ENCODE measurements around the gene ADAMTS19. TPM values are rescaled to one million over a fixed set of nuclear protein-coding genes. Genes with fewer than 3 reads are reported as not detected.

The ADAMTS19 gene
- total RNA-seq, 4 donors from 2014 or later = 0.42 to 12.0 (median 2.7) TPM; not detected in 1

DNA sequence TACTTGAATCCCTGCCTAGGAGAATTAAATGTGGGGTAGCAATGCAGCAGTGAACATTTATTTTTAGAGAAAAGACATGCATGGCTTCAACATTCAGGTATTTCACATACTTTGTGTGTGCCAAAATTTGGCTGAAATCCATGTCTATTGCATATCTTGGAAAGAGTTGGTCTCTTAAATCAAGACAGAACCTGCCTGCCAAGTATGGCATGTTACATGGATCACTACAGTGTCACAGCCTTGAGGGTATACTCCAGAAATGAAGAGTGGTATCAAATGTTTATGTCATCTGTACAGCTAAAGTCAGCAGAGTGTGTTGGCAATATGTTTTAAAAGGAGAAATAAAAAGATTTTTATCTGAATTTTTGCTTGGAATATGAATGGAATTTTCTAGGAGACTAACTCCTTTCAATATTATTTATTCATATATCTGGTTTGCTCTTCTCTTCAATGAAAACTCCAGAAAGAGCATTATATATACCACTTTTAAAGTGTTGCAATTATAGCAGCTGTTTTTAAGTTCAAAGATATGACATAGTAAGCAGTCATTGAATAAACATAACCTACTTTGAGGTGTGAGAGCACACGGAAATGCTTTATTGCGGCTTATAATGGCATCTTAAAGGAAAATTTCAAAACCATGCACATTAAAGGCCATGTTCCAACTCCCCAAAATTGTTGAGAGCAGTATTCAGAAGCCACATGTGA lies 192.4 kb downstream of the ADAMTS19 start:
- DNase-seq (ENCODE audit: low spot score in 2 of 2) = no peak
- H3K4me3 ChIP-seq = no peak overlapping the region
- H3K36me3 ChIP-seq = no peaks in the 10 kb centered on the region
- no peaks in the 10 kb centered on the region for H3K4me1 ChIP-seq
- H3K9me3 ChIP-seq = no peaks in the 10 kb centered on the region
- TF ChIP-seq, protein P1, sequence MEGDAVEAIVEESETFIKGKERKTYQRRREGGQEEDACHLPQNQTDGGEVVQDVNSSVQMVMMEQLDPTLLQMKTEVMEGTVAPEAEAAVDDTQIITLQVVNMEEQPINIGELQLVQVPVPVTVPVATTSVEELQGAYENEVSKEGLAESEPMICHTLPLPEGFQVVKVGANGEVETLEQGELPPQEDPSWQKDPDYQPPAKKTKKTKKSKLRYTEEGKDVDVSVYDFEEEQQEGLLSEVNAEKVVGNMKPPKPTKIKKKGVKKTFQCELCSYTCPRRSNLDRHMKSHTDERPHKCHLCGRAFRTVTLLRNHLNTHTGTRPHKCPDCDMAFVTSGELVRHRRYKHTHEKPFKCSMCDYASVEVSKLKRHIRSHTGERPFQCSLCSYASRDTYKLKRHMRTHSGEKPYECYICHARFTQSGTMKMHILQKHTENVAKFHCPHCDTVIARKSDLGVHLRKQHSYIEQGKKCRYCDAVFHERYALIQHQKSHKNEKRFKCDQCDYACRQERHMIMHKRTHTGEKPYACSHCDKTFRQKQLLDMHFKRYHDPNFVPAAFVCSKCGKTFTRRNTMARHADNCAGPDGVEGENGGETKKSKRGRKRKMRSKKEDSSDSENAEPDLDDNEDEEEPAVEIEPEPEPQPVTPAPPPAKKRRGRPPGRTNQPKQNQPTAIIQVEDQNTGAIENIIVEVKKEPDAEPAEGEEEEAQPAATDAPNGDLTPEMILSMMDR (IDR thresholded peaks at IDR 0.05) = no peak
- TF ChIP-seq EP300 (IDR thresholded peaks at IDR 0.05) (no peak), POLR2A (IDR thresholded peaks at IDR 0.05) (no peak)
- no peak overlapping the region for H3K27ac ChIP-seq
- WGBS, 2 donors = 72 to 77% methylated on average over 2 of the region's 2 CpGs
- H3K27me3 ChIP-seq = no peaks in the 10 kb centered on the region

DNA sequence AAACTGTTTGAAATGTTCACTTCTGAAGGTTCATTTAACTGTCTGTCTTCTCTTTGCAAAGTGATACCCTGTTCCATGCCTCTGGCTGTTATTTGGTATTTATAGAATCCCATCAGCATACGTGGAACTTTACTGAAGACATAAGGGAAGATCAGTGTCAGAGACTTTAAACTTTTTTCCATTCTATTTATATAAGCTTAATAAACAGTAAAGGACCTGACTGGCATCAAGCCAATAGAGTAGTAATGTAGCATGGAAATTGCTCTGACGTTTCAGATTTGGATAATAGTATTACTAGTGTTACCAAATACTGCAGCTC lies 192.9 kb downstream of the ADAMTS19 start:
- WGBS, 2 donors = 17 to 18% methylated on average over 2 of the region's 2 CpGs

DNA sequence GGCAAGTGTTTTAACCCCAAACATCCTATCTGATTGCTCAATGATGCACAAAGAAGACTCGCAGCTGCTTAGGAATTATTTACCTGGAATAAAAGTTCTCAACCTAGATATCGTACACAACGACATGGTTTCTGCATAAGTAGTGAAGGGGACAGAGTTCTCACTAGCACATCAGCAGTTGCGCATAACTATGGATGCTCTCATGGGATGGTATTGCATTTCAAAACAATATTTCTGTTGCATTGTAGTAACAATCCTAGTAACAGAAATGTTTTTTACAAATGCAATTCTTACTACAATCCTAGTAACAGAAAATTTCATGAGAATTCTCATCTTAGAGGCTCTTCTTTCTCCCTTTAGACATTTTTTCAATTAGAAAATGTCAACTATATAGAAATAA lies 193.3 kb downstream of the ADAMTS19 start:
- TF ChIP-seq, protein P1 (IDR thresholded peaks at IDR 0.05) = no peak
- no peak for TF ChIP-seq POLR2A (IDR thresholded peaks at IDR 0.05)
- no peak for TF ChIP-seq EP300 (IDR thresholded peaks at IDR 0.05)
- 91 to 95% methylated on average over 4 of the region's 4 CpGs for WGBS, 2 donors

More for the DNA sequence above, 192.9 kb downstream of the ADAMTS19 start:
- Histone ChIP-seq H3K4me1 (no peaks in the 10 kb centered on the region), H3K36me3 (no peaks in the 10 kb centered on the region), H3K27ac (no peak overlapping the region), H3K4me3 (no peak overlapping the region), H3K9me3 (no peaks in the 10 kb centered on the region), H3K27me3 (no peaks in the 10 kb centered on the region)
- DNase-seq (ENCODE audit: low spot score in 2 of 2) = no peak
- TF ChIP-seq, protein P1 (IDR thresholded peaks at IDR 0.05) = no peak
- TF ChIP-seq EP300 (IDR thresholded peaks at IDR 0.05) = no peak
- TF ChIP-seq POLR2A (IDR thresholded peaks at IDR 0.05) = no peak

DNA sequence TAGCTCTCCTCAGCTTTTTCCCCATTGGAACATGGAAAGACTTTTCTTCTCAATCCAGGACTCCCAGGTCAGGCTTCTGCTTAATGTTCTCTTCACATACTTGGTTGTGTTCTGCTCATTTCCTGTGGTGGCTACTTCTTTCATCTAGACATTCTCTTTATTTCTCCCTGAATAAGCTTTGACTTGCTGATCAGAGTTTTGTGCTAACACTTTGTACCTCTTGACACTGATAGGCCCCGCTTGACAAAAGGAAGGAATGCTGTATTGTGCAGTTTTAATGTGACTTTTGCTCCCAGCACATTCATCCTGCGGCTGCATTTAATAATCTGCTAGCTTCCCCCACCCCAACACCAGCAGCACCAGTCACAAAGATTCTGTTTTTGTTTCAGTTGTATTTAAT lies 196.9 kb downstream of the ADAMTS19 start:
- H3K9me3 ChIP-seq = no peaks in the 10 kb centered on the region
- no peak overlapping the region for H3K27ac ChIP-seq
- WGBS, 2 donors = 56 to 67% methylated on average over 2 of the region's 2 CpGs
- no peak for DNase-seq (ENCODE audit: low spot score in 2 of 2)
- no peaks in the 10 kb centered on the region for H3K4me1 ChIP-seq
- TF ChIP-seq POLR2A (IDR thresholded peaks at IDR 0.05) (no peak), EP300 (IDR thresholded peaks at IDR 0.05) (no peak)
- TF ChIP-seq, protein P1 (IDR thresholded peaks at IDR 0.05) = no peak
- H3K4me3 ChIP-seq = no peak overlapping the region
- H3K36me3 ChIP-seq = no peaks in the 10 kb centered on the region
- H3K27me3 ChIP-seq = no peaks in the 10 kb centered on the region

More for the DNA sequence above, 193.3 kb downstream of the ADAMTS19 start:
- Histone ChIP-seq H3K36me3 (no peaks in the 10 kb centered on the region), H3K4me1 (no peaks in the 10 kb centered on the region), H3K27ac (no peak overlapping the region), H3K9me3 (no peaks in the 10 kb centered on the region), H3K4me3 (no peak overlapping the region), H3K27me3 (no peaks in the 10 kb centered on the region)
- no peak for DNase-seq (ENCODE audit: low spot score in 2 of 2)

DNA sequence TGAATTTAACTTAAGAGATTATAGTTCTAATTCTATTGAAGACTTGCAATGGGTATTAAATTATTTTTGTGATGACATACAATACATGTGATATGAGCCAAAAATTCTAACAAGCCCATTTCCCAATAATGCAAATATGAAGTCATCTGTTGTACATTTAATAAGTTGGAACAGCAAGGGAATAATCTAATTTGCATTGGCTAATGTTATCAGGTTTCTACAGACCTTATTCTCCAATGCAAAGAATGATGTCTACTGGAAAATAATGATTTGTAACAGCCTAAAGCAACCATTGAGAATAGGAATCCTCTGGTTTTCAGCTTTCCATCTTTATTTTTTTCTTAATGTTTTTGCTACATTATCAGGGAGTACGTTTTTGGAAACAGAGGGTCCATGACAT lies 198.7 kb downstream of the ADAMTS19 start:
- no peaks in the 10 kb centered on the region for H3K27me3 ChIP-seq
- 63 to 65% methylated on average over 1 of the region's 1 CpG for WGBS, 2 donors
- TF ChIP-seq EP300 (IDR thresholded peaks at IDR 0.05) (no peak), POLR2A (IDR thresholded peaks at IDR 0.05) (no peak)
- TF ChIP-seq, protein P1 (IDR thresholded peaks at IDR 0.05) = no peak
- no peak for DNase-seq (ENCODE audit: low spot score in 2 of 2)
- no peaks in the 10 kb centered on the region for H3K36me3 ChIP-seq
- no peak overlapping the region for H3K4me3 ChIP-seq
- no peak overlapping the region for H3K27ac ChIP-seq
- no peaks in the 10 kb centered on the region for H3K9me3 ChIP-seq
- no peaks in the 10 kb centered on the region for H3K4me1 ChIP-seq

Data from tibial nerve (tissue), 4 donors.